ENCODE data around the gene MED4. TPM values are rescaled to one million over a fixed set of nuclear protein-coding genes. Genes with fewer than 3 reads are reported as not detected.

The MED4 gene
- total RNA-seq, 1 experiment from 2014 or later = 50.6 TPM

DNA sequence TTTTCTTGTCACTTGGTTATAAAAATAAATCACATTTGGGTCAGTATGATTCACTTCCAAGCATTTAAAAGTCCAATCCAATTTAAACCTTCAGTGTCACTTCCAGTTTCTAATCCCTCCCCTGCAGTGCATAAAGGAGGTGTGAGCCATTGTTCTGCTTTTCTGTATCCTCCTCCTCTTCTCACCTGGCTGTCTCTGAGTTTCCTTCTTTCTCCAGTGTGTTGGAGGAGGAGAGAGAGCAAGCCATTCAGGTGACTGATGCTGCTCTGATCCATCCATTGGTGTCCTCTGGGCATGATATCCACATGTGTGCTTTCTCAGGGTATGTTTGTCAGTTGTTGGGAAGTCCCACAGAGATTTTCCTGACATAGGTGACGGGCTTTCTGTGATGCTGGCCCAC, 56.1 kb downstream of the MED4 start:
- peaks cover 17 to 18% of the 10 kb centered on the region in 2 experiments for H3K4me1 Mint-ChIP-seq
- no peaks in the 10 kb centered on the region for H4K20me1 ChIP-seq (ENCODE audit: control insufficient read depth, insufficient read depth, insufficient read length)
- peak overlapping the region; percentile 98 for H3K4me2 ChIP-seq (ENCODE audit: insufficient read depth, insufficient read length, low read length)
- no peak overlapping the region for H3K23ac ChIP-seq (ENCODE audit: insufficient read length, low read depth, low read length)
- H2BK20ac ChIP-seq (ENCODE audit: low read depth, low read length, poor library complexity, severe bottlenecking) = no peak overlapping the region
- H3K79me1 ChIP-seq (ENCODE audit: insufficient read depth, low read depth, low read length, poor library complexity, severe bottlenecking) = no peaks in the 10 kb centered on the region
- H4K91ac ChIP-seq (ENCODE audit: insufficient read length, low read depth, low read length) = no peak overlapping the region
- H3K27ac Mint-ChIP-seq = peak overlapping the region; percentile 59 to 98 (median 93); a peak in 4 of 7 replicates
- peaks cover 4 to 14% of the 10 kb centered on the region in 2 experiments; a peak in 4 of 5 replicates for H3K9me3 Mint-ChIP-seq
- H3K27me3 Mint-ChIP-seq (ENCODE audit: low read depth) = no peaks in the 10 kb centered on the region
- H2AFZ ChIP-seq (ENCODE audit: low read length) = no peak overlapping the region
- DNase-seq = no peak
- no peaks in the 10 kb centered on the region for H3K9me3 ChIP-seq (ENCODE audit: control insufficient read depth, low read depth, low read length)
- H2BK12ac ChIP-seq (ENCODE audit: insufficient read length, low read depth, low read length) = no peak overlapping the region
- no peak overlapping the region for H3T11ph ChIP-seq (ENCODE audit: low read length)
- no peak overlapping the region for H3K18ac ChIP-seq (ENCODE audit: insufficient read length, low read depth, low read length)
- TF ChIP-seq, protein P1, sequence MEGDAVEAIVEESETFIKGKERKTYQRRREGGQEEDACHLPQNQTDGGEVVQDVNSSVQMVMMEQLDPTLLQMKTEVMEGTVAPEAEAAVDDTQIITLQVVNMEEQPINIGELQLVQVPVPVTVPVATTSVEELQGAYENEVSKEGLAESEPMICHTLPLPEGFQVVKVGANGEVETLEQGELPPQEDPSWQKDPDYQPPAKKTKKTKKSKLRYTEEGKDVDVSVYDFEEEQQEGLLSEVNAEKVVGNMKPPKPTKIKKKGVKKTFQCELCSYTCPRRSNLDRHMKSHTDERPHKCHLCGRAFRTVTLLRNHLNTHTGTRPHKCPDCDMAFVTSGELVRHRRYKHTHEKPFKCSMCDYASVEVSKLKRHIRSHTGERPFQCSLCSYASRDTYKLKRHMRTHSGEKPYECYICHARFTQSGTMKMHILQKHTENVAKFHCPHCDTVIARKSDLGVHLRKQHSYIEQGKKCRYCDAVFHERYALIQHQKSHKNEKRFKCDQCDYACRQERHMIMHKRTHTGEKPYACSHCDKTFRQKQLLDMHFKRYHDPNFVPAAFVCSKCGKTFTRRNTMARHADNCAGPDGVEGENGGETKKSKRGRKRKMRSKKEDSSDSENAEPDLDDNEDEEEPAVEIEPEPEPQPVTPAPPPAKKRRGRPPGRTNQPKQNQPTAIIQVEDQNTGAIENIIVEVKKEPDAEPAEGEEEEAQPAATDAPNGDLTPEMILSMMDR (conservative IDR thresholded peaks at IDR 0.05) = no peak
- H2BK5ac ChIP-seq (ENCODE audit: insufficient read length, low read length) = no peak overlapping the region
- H3K27ac ChIP-seq (ENCODE audit: insufficient read length, low read depth, low read length) = no peak overlapping the region
- peaks cover 4% of the 10 kb centered on the region for H3K23me2 ChIP-seq (ENCODE audit: insufficient read length, low read depth, low read length, poor library complexity, severe bottlenecking)
- H2BK120ac ChIP-seq (ENCODE audit: low read depth, low read length, poor library complexity, severe bottlenecking) = no peak overlapping the region
- H2BK15ac ChIP-seq (ENCODE audit: low read depth, low read length) = no peak overlapping the region
- peak overlapping the region; percentile 84 to 89 for H3K4me3 Mint-ChIP-seq
- no peak overlapping the region for H3K14ac ChIP-seq (ENCODE audit: insufficient read depth, low read length)
- peaks cover 27 to 44% (median 34%) of the 10 kb centered on the region in 3 experiments for H3K36me3 Mint-ChIP-seq (ENCODE audit: insufficient read depth in 1 of 3, low read depth in 3 of 3)
- H4K5ac ChIP-seq (ENCODE audit: insufficient read length, low read depth, low read length) = no peak overlapping the region
- H3K79me2 ChIP-seq (ENCODE audit: insufficient read depth, low read length) = 0 out of 2 replicates have a peak, but pooled peaks cover 2% of the 10 kb centered on the region
- no peak overlapping the region for H3K56ac ChIP-seq (ENCODE audit: insufficient read length, low read depth, low read length)
- H3K27me3 ChIP-seq (ENCODE audit: insufficient read depth, low read length) = no peaks in the 10 kb centered on the region
- H2AK5ac ChIP-seq (ENCODE audit: insufficient read length, low read length) = no peak overlapping the region
- no peak overlapping the region for H3K4ac ChIP-seq (ENCODE audit: low read depth, low read length)
- no peak overlapping the region for H3K9ac ChIP-seq (ENCODE audit: extremely low read depth, insufficient read length, low read length)
- no CpG with 5 or more reads among the region's 1 CpG for WGBS (ENCODE audit: extremely low coverage, insufficient read length, low lambda C conversion rate)
- H3K4me1 ChIP-seq (ENCODE audit: insufficient read depth, low read length) = 0 out of 2 replicates have a peak, but pooled peaks cover 3% of the 10 kb centered on the region
- no peak overlapping the region for H4K8ac ChIP-seq (replicated peaks; ENCODE audit: insufficient read length, low read depth, low read length)
